NCI-H2196 (cell line): ENCODE results near the gene GPR35.
A peak's percentile ranks its signal among the peaks of the same experiment; 100 is the strongest.

Experiments
- DNase-seq: peaks from one replicate; lab custom pipeline; 2025; ENCODE audit not compliant: unreplicated experiment; lab: John Stamatoyannopoulos, UW

GPR35 gene

GRCh38 chr2:240588669-240589068, 36.6 kb upstream of the GPR35 start:
- DNase-seq = no peak

- DNase-seq = no peak
Measured at GRCh38 chr2:240589375-240589774, 35.9 kb upstream of the GPR35 start.

GRCh38 chr2:240589850-240590525, 35.3 kb upstream of the GPR35 start:
- DNase-seq = no peak

GRCh38 chr2:240590681-240591111, 34.6 kb upstream of the GPR35 start:
- no peak for DNase-seq

GRCh38 chr2:240591226-240591625, 34.1 kb upstream of the GPR35 start:
- DNase-seq = no peak

GRCh38 chr2:240591784-240592183, 33.5 kb upstream of the GPR35 start:
- DNase-seq = no peak

GRCh38 chr2:240593026-240593702, 32.1 kb upstream of the GPR35 start:
- DNase-seq = no peak

GRCh38 chr2:240593703-240594451, 31.4 kb upstream of the GPR35 start:
- no peak for DNase-seq

GRCh38 chr2:240594511-240595380, 30.5 kb upstream of the GPR35 start:
- DNase-seq = no peak

- peak; percentile 49 for DNase-seq
Measured at GRCh38 chr2:240595381-240596079, 29.8 kb upstream of the GPR35 start.

GRCh38 chr2:240596080-240596460, 29.2 kb upstream of the GPR35 start:
- DNase-seq = no peak

- peak; percentile 7 for DNase-seq
Measured at GRCh38 chr2:240596491-240596931, 28.8 kb upstream of the GPR35 start.

GRCh38 chr2:240597054-240597418, 28.2 kb upstream of the GPR35 start:
- no peak for DNase-seq

GRCh38 chr2:240597419-240598181, 27.7 kb upstream of the GPR35 start:
- no peak for DNase-seq

GRCh38 chr2:240598311-240598911, 26.9 kb upstream of the GPR35 start:
- DNase-seq = no peak

- DNase-seq = no peak
Measured at GRCh38 chr2:240599141-240599583, 26.1 kb upstream of the GPR35 start.

- DNase-seq = no peak
Measured at GRCh38 chr2:240600451-240600961, 24.8 kb upstream of the GPR35 start.

- no peak for DNase-seq
Measured at GRCh38 chr2:240601061-240601830, 24.0 kb upstream of the GPR35 start.
